HG03565 (cell line): ENCODE measurements around the gene DIABLO.
"Not testable (repeated sequence)": the region's sequence is repeated elsewhere in the genome, so short reads cannot be mapped to it uniquely, and the experiment has no call there.

Experiments
- ATAC-seq: cut with Tn5 transposase; IDR thresholded peaks from one replicate; pipeline ENCODE4 v1.9.1; 2021; ENCODE audit warnings: mild to moderate bottlenecking, moderate library complexity; ENCODE audit not compliant: unreplicated experiment

The DIABLO gene

DNA sequence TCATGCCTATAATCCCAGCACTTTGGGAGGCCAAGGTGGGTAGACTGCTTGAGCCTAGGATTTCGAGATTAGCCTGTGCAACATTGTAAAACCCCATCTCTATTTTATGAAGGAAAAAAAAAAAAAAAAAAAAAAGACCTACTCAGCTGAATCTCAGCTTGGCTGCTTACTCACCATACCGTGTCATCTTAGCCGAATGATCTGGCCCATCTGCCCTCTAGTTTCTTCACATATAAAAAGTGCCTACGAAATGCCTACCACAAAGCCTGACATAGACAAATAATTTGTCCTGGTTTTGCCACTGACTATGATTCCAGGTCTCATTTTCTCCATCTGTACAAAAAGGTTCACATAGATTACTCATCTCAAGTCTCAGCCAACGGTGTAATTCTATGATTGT, 10.1 kb downstream of the DIABLO start:
- no peak for ATAC-seq

GRCh38 chr12:122208073-122208820, 17.6 kb downstream of the DIABLO start:
- ATAC-seq, result no peak

DNA sequence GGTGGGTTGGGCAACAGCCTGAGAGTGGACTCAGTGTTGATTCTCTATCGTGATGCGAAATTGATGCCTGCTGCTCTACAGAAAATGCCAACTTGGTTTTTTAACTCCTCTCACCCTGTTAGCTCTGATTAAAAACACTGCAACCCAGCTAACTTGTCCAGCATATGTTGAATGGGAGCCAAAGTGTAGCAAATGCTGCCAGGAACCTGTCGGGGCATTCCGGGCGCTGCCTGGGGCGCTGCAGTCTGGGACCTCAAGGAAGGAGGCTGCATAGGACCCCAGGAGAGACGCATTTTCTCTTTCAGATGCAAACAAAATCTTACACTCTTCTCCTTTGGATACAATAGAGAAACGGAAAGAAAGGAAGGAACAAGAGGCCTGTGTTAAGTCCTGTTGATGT, 18.5 kb downstream of the DIABLO start:
- ATAC-seq, result no peak

DNA sequence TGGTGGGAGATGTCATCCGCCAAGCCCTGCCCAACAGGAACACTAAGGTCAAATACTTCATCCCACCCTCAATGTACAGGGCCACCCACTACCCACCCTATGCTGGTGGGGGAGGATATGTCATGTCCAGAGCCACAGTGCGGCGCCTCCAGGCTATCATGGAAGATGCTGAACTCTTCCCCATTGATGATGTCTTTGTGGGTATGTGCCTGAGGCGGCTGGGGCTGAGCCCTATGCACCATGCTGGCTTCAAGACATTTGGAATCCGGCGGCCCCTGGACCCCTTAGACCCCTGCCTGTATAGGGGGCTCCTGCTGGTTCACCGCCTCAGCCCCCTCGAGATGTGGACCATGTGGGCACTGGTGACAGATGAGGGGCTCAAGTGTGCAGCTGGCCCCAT, 18.9 kb downstream of the DIABLO start:
- no peak for ATAC-seq

GRCh38 chr12:122206111-122206881, 19.6 kb downstream of the DIABLO start:
- ATAC-seq, result no peak

- ATAC-seq, result no peak
These were observed 20.6 kb downstream of the DIABLO start for GRCh38 chr12:122205053-122205925.

DNA sequence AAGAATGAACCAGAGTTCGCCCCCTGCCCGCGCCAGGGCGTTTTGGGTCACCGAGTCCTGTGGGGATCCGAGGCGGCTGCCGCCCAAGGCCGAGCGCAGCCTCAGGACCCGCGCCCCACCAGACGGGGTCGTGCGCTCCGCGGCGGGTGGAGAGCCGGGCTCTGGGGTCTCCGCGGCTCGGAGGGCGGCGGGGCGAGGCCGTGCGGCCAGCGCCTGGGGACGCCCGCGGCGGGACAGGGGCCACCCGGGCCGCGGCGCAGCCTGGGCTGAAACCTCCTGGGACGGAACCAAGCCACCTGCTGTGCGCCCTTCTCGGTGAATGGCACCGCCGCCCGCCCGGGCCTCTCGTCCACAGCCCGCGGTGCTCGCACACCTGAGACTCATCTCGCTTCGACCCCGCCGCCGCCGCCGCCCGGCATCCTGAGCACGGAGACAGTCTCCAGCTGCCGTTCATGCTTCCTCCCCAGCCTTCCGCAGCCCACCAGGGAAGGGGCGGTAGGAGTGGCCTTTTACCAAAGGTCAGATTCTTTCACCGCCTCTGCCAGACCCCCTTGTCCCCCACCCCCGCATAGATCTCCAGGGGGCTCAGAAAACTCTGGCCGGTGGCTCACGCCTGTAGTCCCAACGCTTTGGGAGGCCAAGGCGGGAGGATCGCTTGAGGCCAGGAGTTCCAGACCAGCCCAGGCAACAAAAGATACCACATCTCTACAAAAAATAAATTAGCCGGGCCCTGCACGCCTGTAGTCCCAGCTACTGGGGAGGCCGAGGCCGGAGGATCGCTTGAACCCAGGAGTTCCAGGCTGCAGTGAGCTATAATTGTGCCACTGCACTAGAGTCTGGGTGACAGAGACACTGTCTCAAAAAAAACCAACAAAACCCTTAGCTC, 21.4 kb downstream of the DIABLO start:
- ATAC-seq, result no peak

GRCh38 chr12:122203301-122204166, 22.3 kb downstream of the DIABLO start, which contains the start of gene B3GNT4:
Gene B3GNT4 (plus strand): TSS chr12:122203709. CDS start chr12:122204619, 910 bp downstream.
- ATAC-seq, result no peak

GRCh38 chr12:122202811-122203210, 23.0 kb downstream of the DIABLO start:
- not testable (repeated sequence) for ATAC-seq

- ATAC-seq, result no peak
These were observed 23.8 kb downstream of the DIABLO start for GRCh38 chr12:122202017-122202416.

- ATAC-seq, result no peak
These were observed 24.5 kb downstream of the DIABLO start for GRCh38 chr12:122201381-122201780.

- no peak for ATAC-seq
These were observed 25.2 kb downstream of the DIABLO start for GRCh38 chr12:122200541-122201175.

GRCh38 chr12:122199484-122200355, 26.1 kb downstream of the DIABLO start:
- ATAC-seq, result no peak

- ATAC-seq, result no peak
These were observed 28.3 kb downstream of the DIABLO start for GRCh38 chr12:122197612-122197966.

DNA sequence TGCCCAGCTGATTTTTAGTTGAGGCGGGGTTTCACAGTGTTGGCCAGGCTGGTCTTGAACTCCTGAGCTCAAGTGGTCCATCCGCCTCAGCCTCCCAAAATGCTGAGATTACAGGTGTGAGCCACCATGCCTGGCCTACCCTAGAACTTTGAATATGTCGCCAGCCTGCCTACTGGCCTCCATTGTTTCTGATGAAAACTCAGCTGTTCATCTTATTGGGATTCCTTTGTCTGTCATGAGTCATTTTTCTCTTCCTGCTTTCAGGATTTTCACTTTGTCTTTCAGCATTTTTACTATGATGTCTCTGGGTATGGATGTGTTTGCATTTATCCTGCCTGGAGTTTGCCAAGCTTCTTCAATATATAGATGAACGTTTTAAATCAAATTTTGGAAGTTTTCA, 30.4 kb downstream of the DIABLO start:
- ATAC-seq, result no peak

GRCh38 chr12:122194804-122195203, 31.0 kb downstream of the DIABLO start:
- ATAC-seq, result no peak

GRCh38 chr12:122192441-122192840, 33.4 kb downstream of the DIABLO start:
- no peak for ATAC-seq
